SU-DHL-6 (cell line): ENCODE measurements around the gene ACE.
A peak's percentile ranks its signal among the peaks of the same experiment; 100 is the strongest.

ENCODE experiments used
- H2AFZ ChIP-seq: fragments of 200-600 bp; sonication (generic); 2 replicates; pipeline ENCODE4 v1.6.1; 2014; ENCODE audit warnings: low read depth, mild to moderate bottlenecking, moderate library complexity, mixed read lengths, antibody characterized with exemption, low read length; ENCODE audit not compliant: severe bottlenecking
- H3F3A ChIP-seq: fragments of 200-600 bp; shearing (Covaris generic); 2 replicates; pipeline ENCODE4 v1.6.0; 2016; ENCODE audit warnings: antibody characterized with exemption, mild to moderate bottlenecking; ENCODE audit not compliant: insufficient read depth
- H3K27ac ChIP-seq: fragments of 200-600 bp; sonication (generic); 2 replicates; pipeline ENCODE4 v1.5.1; 2016; ENCODE audit warnings: low read depth, mild to moderate bottlenecking, low read length, moderate library complexity, mixed read lengths
- H3K27me3 ChIP-seq: fragments of 200-600 bp; sonication (generic), shearing (Covaris generic); 2 replicates; pipeline ENCODE4 v1.6.0; 2014; ENCODE audit warnings: mild to moderate bottlenecking, low read length
- H3K36me3 ChIP-seq: fragments of 200-600 bp; sonication (generic); 2 replicates; pipeline ENCODE4 v1.6.1; 2014; ENCODE audit warnings: mild to moderate bottlenecking, low read length, mixed read lengths
- H3K4me2 ChIP-seq: fragments of 300-600, 200-600 bp; shearing (Covaris generic), sonication (generic); 2 replicates; pipeline ENCODE4 v1.6.0; 2014; ENCODE audit warnings: low read length, low read depth, mild to moderate bottlenecking; ENCODE audit not compliant: poor library complexity, severe bottlenecking
- H3K4me3 ChIP-seq: fragments of 200-600 bp; sonication (generic); 2 replicates; pipeline ENCODE4 v1.5.1; 2014; ENCODE audit warnings: antibody characterized with exemption, low read length, mild to moderate bottlenecking, mixed read lengths; ENCODE audit not compliant: insufficient read depth, poor library complexity, severe bottlenecking
- H3K79me2 ChIP-seq: fragments of 200-600 bp; sonication (generic); 2 replicates; pipeline ENCODE4 v1.6.1; 2014; ENCODE audit warnings: mild to moderate bottlenecking, low read length, moderate library complexity; ENCODE audit not compliant: insufficient read depth
- H3K9ac ChIP-seq: fragments of 200-600 bp; sonication (generic); 2 replicates; pipeline ENCODE4 v1.7.0; 2014; ENCODE audit warnings: mild to moderate bottlenecking, low read length
- H3K9me2 ChIP-seq: fragments of 200-600 bp; sonication (generic); replicated peaks from 2 replicates; pipeline ENCODE4 v1.6.1; 2014; ENCODE audit warnings: low read length; ENCODE audit not compliant: insufficient read depth
- H3K9me3 ChIP-seq: fragments of 200-600 bp; sonication (generic); 2 replicates; pipeline ENCODE4 v1.6.1; 2014; ENCODE audit warnings: low read length, mixed read lengths; ENCODE audit not compliant: insufficient read depth
- H4K20me1 ChIP-seq: fragments of 200-600 bp; sonication (generic); 2 replicates; pipeline ENCODE4 v1.6.1; 2014; ENCODE audit warnings: low read depth, mild to moderate bottlenecking, antibody characterized with exemption, low read length, moderate library complexity, mixed read lengths
- CTCF ChIP-seq: fragments of 200-600 bp; sonication (generic); IDR thresholded peaks from one replicate; pipeline ENCODE4 v1.5.1; 2017; ENCODE audit warnings: antibody characterized with exemption, mild to moderate bottlenecking, low read length, moderate library complexity; ENCODE audit not compliant: insufficient read depth, poor library complexity, severe bottlenecking
- EZH2phosphoT487 ChIP-seq: fragments of 200-600 bp; sonication (generic), shearing (Covaris generic); conservative IDR thresholded peaks from 2 replicates; pipeline ENCODE4 v1.6.1; 2018; ENCODE audit warnings: mild to moderate bottlenecking, antibody characterized with exemption, low read length, moderate library complexity, mixed read lengths

Gene ACE

GRCh38 chr17:63475491-63476412 lies 1.1 kb upstream of the ACE start:
- no peak overlapping the region for H3K9ac ChIP-seq
- no peaks in the 10 kb centered on the region for H3K9me3 ChIP-seq
- H3K79me2 ChIP-seq: no peaks in the 10 kb centered on the region
- H3K4me2 ChIP-seq: no peak overlapping the region
- no peaks in the 10 kb centered on the region for H3K36me3 ChIP-seq
- no peaks in the 10 kb centered on the region for H4K20me1 ChIP-seq
- no peak for TF ChIP-seq EZH2phosphoT487
- H3K4me3 ChIP-seq: no peak overlapping the region
- H3K27ac ChIP-seq: no peak overlapping the region
- H2AFZ ChIP-seq: no peak overlapping the region
- no peaks in the 10 kb centered on the region for H3K9me2 ChIP-seq
- no peaks in the 10 kb centered on the region for H3K27me3 ChIP-seq
- H3F3A ChIP-seq: no peaks in the 10 kb centered on the region

DNA sequence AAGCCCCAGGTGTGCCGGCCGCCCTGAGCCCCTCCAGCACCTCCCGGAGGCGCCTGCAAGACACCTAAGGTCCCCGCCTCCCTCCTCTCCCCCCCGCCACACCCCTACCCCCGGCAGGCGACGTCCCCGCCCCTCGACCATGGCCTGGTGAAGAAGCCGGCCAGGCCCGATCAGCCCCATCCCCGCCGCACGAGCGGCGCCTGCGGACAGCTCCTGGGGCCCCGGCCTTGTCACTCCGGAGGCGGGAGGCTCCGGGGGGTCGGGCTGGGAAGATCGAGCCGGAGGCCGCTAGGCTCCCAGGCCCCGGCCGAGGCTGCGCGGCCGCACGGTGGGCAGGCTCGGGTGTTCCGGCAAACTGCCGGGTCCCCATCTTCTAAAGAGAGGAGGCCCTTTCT lies 405 bp upstream of the ACE start:
- H3K4me3 ChIP-seq: no peak overlapping the region
- H3F3A ChIP-seq: no peaks in the 10 kb centered on the region
- no peaks in the 10 kb centered on the region for H3K27me3 ChIP-seq
- no peak overlapping the region for H2AFZ ChIP-seq
- no peaks in the 10 kb centered on the region for H3K9me3 ChIP-seq
- H3K27ac ChIP-seq: no peak overlapping the region
- no peaks in the 10 kb centered on the region for H3K79me2 ChIP-seq
- TF ChIP-seq EZH2phosphoT487 (no peak), CTCF (no peak)
- no peaks in the 10 kb centered on the region for H3K36me3 ChIP-seq
- H4K20me1 ChIP-seq: no peaks in the 10 kb centered on the region
- H3K4me2 ChIP-seq: peak overlapping the region; percentile 49
- 0 out of 2 replicates have a peak overlapping the region, but pooled peaks have one; percentile 5 for H3K9ac ChIP-seq
- no peaks in the 10 kb centered on the region for H3K9me2 ChIP-seq

DNA sequence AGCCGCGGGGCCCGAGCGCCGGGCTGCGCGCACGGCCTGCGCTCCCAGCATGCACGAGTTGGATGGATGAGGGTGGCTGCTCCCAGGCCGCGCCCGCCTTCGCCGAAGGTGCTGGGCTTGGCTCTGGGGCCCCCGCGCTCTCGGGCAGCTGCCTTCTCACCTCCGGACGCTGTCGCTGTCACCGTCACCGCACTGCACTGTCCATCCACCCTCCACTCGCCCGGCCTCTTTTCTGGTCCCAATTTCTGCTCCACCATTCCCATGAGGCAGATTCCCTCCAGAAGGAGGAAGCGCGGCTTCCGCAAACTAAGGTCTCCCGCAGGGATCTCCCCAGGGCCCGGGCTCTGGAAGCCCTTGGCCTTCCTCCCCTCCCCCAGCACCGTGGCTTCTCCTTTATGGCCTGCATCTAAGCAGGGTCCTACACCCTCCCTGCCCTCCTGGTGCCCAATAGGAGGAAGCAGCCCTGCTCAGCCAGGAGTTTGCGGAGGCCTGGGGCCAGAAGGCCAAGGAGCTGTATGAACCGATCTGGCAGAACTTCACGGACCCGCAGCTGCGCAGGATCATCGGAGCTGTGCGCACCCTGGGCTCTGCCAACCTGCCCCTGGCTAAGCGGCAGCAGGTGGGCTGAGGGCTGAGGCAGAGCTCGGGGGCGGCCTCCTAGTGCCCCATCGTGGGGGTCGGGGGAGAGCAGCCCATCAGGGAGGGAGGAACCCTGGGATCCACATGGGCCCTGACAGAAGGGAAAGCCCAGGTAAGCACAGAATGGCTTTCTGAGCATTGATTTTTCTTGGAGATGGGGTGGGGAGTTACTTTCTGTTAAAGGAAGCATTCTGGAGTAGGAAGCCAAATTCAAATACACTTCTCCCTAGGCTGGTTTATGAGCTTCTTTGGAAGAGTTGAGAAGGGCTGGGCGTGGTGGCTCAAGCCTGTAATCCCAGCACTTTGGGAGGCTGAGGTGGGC lies 899 bp downstream of the ACE start:
- H2AFZ ChIP-seq: no peak overlapping the region
- H3K79me2 ChIP-seq: no peaks in the 10 kb centered on the region
- H3K9me2 ChIP-seq: no peaks in the 10 kb centered on the region
- H3K9me3 ChIP-seq: no peaks in the 10 kb centered on the region
- peak overlapping the region; percentile 49 for H3K4me2 ChIP-seq
- H3K4me3 ChIP-seq: no peak overlapping the region
- H4K20me1 ChIP-seq: no peaks in the 10 kb centered on the region
- H3F3A ChIP-seq: no peaks in the 10 kb centered on the region
- no peak overlapping the region for H3K9ac ChIP-seq
- no peak for TF ChIP-seq EZH2phosphoT487
- no peak for TF ChIP-seq CTCF
- H3K27me3 ChIP-seq: no peaks in the 10 kb centered on the region
- no peaks in the 10 kb centered on the region for H3K36me3 ChIP-seq
- no peak overlapping the region for H3K27ac ChIP-seq
